H1 (cell line): Measurements from ENCODE around the gene TEX36. TPM values are rescaled to one million over a fixed set of nuclear protein-coding genes. Genes with fewer than 3 reads are reported as not detected.
A peak's percentile ranks its signal among the peaks of the same experiment; 100 is the strongest.

Experiments
- CTCF ChIA-PET: fragments of 300-600 bp; sonication (Branson Sonifier 250); formaldehyde crosslinking; loops from one replicate; lab custom pipeline; 2021; ENCODE audit not compliant: partially characterized antibody; lab: Charles Lee
- POLR2A ChIA-PET: fragments of 300-600 bp; sonication (Branson Sonifier 250); formaldehyde crosslinking; loops from one replicate; lab custom pipeline; 2021; ENCODE audit warnings: inconsistent platforms; ENCODE audit not compliant: partially characterized antibody; lab: Charles Lee
- DNase-seq, 2 experiments: peaks; one replicate each; pipeline versions ENCODE4 v3.0.0 to v3.0.0-alpha.2; 2010 to 2022; ENCODE audit warnings: low spot score in 2 of 2, low read depth in 1 of 2, mixed read lengths in 1 of 2
- FAIRE-seq: peaks from 2 replicates; lab custom pipeline; 2011; peaks lifted over from hg19 to GRCh38; lab: Jason Lieb, UNC
- H2AFZ ChIP-seq: 2 replicates; pipeline ENCODE4 v1.8.1; 2012; ENCODE audit warnings: low read length, inconsistent platforms
- H2AK5ac ChIP-seq: 2 replicates; pipeline ENCODE4 v1.6.1; 2013; ENCODE audit warnings: low read depth, low read length
- H2BK120ac ChIP-seq: replicated peaks from 2 replicates; pipeline ENCODE3; 2013; ENCODE audit warnings: low read depth, low read length, inconsistent platforms
- H2BK12ac ChIP-seq: 2 replicates; pipeline ENCODE4 v1.6.1; 2013; ENCODE audit warnings: low read depth, low read length
- H2BK15ac ChIP-seq: 2 replicates; pipeline ENCODE4 v1.6.1; 2013; ENCODE audit warnings: low read length
- H2BK20ac ChIP-seq: 2 replicates; pipeline ENCODE4 v1.6.1; 2013; ENCODE audit warnings: low read length
- H2BK5ac ChIP-seq: 2 replicates; pipeline ENCODE4 v1.6.1; 2013; ENCODE audit warnings: low read depth, low read length
- H3K14ac ChIP-seq: 2 replicates; pipeline ENCODE4 v1.6.1; 2013; ENCODE audit warnings: inconsistent platforms; ENCODE audit not compliant: insufficient read length
- H3K18ac ChIP-seq: 2 replicates; pipeline ENCODE4 v1.6.1; 2013; ENCODE audit warnings: low read length; ENCODE audit errors: extremely low read depth
- H3K23ac ChIP-seq: 2 replicates; pipeline ENCODE4 v1.6.1; 2013; ENCODE audit warnings: inconsistent platforms; ENCODE audit not compliant: insufficient read length
- H3K23me2 ChIP-seq: 2 replicates; pipeline ENCODE4 v1.6.1; 2013; ENCODE audit warnings: low read depth, low read length
- H3K27ac ChIP-seq: 2 replicates; pipeline ENCODE4 v1.6.1; 2011; ENCODE audit warnings: low read depth, low read length, inconsistent platforms
- H3K27me3 ChIP-seq, 4 experiments: replicated peaks in 1 of 4; 1 replicate in 1 of 4; 2 replicates in 3 of 4; pipeline versions ENCODE4 v1.6.1 to v1.8.1; 2011 to 2013; ENCODE audit warnings: low read length in 3 of 4, mild to moderate bottlenecking in 3 of 4, inconsistent platforms in 2 of 4, mixed read lengths in 2 of 4, moderate library complexity in 1 of 4; ENCODE audit not compliant: control insufficient read depth in 3 of 4, insufficient read depth in 3 of 4; ENCODE audit errors: extremely low read depth in 1 of 4
- H3K36me3 ChIP-seq, 4 experiments: 2 replicates each; pipeline versions ENCODE4 v1.6.1 to v1.8.1; 2011 to 2013; ENCODE audit warnings: mild to moderate bottlenecking in 4 of 4, low read length in 3 of 4, moderate library complexity in 2 of 4, control low read depth in 1 of 4, inconsistent platforms in 1 of 4; ENCODE audit not compliant: insufficient read depth in 4 of 4, control insufficient read depth in 2 of 4
- H3K4ac ChIP-seq: replicated peaks from 2 replicates; pipeline ENCODE3; 2013; ENCODE audit warnings: low read length, low read depth, mixed read lengths, inconsistent platforms; ENCODE audit not compliant: insufficient read length
- H3K4me1 ChIP-seq, 4 experiments: replicated peaks in 1 of 4; 1 replicate in 1 of 4; 2 replicates in 3 of 4; pipeline versions ENCODE4 v1.6.1 to v1.8.1; 2011 to 2013; ENCODE audit warnings: low read length in 3 of 4, inconsistent platforms in 2 of 4, mixed read lengths in 1 of 4; ENCODE audit not compliant: insufficient read depth in 4 of 4, control insufficient read depth in 3 of 4
- H3K4me2 ChIP-seq, 2 experiments: 2 replicates each; pipeline versions ENCODE4 v1.6.1 to v1.8.1; 2011 to 2013; ENCODE audit warnings: low read depth in 2 of 2, low read length in 2 of 2, control low read depth in 1 of 2, inconsistent platforms in 1 of 2, mild to moderate bottlenecking in 1 of 2; ENCODE audit not compliant: insufficient read depth in 1 of 2
- H3K4me3 ChIP-seq, 4 experiments: fragments of 200-600, 300-600 bp in 1 of 4; sonication (generic), shearing (Covaris generic), sonication (Bioruptor Twin) in 1 of 4; 2 replicates each; pipeline versions ENCODE4 v1.5.1 to v1.8.1; 2011 to 2016; ENCODE audit warnings: low read length in 4 of 4, low read depth in 3 of 4, control low read depth in 2 of 4, inconsistent platforms in 2 of 4, mild to moderate bottlenecking in 2 of 4, mixed read lengths in 1 of 4, moderate library complexity in 1 of 4; ENCODE audit not compliant: insufficient read depth in 2 of 4; ENCODE audit errors: extremely low read depth in 1 of 4
- H3K56ac ChIP-seq: replicated peaks from 2 replicates; pipeline ENCODE3; 2013; ENCODE audit warnings: low read depth, mild to moderate bottlenecking, mixed read lengths, low read length, inconsistent platforms; ENCODE audit not compliant: insufficient read length
- H3K79me1 ChIP-seq: 2 replicates; pipeline ENCODE4 v1.6.1; 2013; ENCODE audit warnings: low read depth, low read length, control low read depth
- H3K79me2 ChIP-seq, 2 experiments: 2 replicates each; pipeline versions ENCODE4 v1.6.1 to v1.8.1; 2012 to 2013; ENCODE audit warnings: low read length in 2 of 2, mild to moderate bottlenecking in 2 of 2, inconsistent platforms in 1 of 2; ENCODE audit not compliant: insufficient read depth in 2 of 2, control insufficient read depth in 1 of 2
- H3K9ac ChIP-seq, 4 experiments: replicated peaks in 1 of 4; 1 replicate in 1 of 4; 2 replicates in 3 of 4; pipeline versions ENCODE4 v1.6.1 to v1.8.1; 2011 to 2013; ENCODE audit warnings: low read depth in 3 of 4, low read length in 3 of 4, control low read depth in 2 of 4, mild to moderate bottlenecking in 2 of 4, moderate library complexity in 2 of 4, inconsistent platforms in 1 of 4; ENCODE audit errors: extremely low read depth in 1 of 4
- H3K9me3 ChIP-seq, 2 experiments: 2 replicates each; pipeline versions ENCODE4 v1.6.1 to v1.8.1; 2012 to 2013; ENCODE audit warnings: mild to moderate bottlenecking in 2 of 2, moderate library complexity in 2 of 2, control low read depth in 1 of 2, inconsistent platforms in 1 of 2, low read depth in 1 of 2, low read length in 1 of 2, mixed read lengths in 1 of 2; ENCODE audit not compliant: insufficient read depth in 2 of 2
- H4K20me1 ChIP-seq, 2 experiments: replicated peaks in 1 of 2; 2 replicates each; pipeline versions ENCODE3 to v1.8.1; 2011 to 2013; ENCODE audit warnings: inconsistent platforms in 2 of 2, low read length in 2 of 2, mild to moderate bottlenecking in 1 of 2; ENCODE audit not compliant: insufficient read depth in 2 of 2, control insufficient read depth in 1 of 2
- H4K5ac ChIP-seq: 2 replicates; pipeline ENCODE4 v1.6.1; 2013; ENCODE audit warnings: low read length, low read depth, mixed read lengths, inconsistent platforms; ENCODE audit not compliant: insufficient read length
- H4K8ac ChIP-seq: 2 replicates; pipeline ENCODE4 v1.8.0; 2013; ENCODE audit warnings: mild to moderate bottlenecking, moderate library complexity, low read length, inconsistent platforms; ENCODE audit not compliant: insufficient read depth; ENCODE audit errors: extremely low read depth
- H4K91ac ChIP-seq: replicated peaks from 2 replicates; pipeline ENCODE3; 2013; ENCODE audit warnings: low read length, mixed read lengths, inconsistent platforms; ENCODE audit not compliant: insufficient read length
- SP2 ChIP-seq: IDR thresholded peaks from 2 replicates; pipeline ENCODE4 v1.6.1; 2012; ENCODE audit warnings: mild to moderate bottlenecking, low read length, inconsistent platforms
- USF2 ChIP-seq: IDR thresholded peaks from 2 replicates; pipeline ENCODE4 v1.6.1; 2011; ENCODE audit warnings: low read length, improper control_type of control experiment
- WGBS, 2 experiments: shearing (Covaris generic) in 1 of 2; methylation state at CpG; one replicate each; pipeline versions ENCODE4 v1.1.6 to v1.1.7; 2013 to 2015; ENCODE audit warnings: low lambda C conversion rate in 2 of 2, mixed read lengths in 2 of 2, inconsistent platforms in 1 of 2, low coverage in 1 of 2, missing lambda C conversion rate in 1 of 2; ENCODE audit not compliant: insufficient replicate concordance in 2 of 2, insufficient coverage in 1 of 2, insufficient read length in 1 of 2; ENCODE audit errors: extremely low coverage in 1 of 2, missing lambda C conversion rate in 1 of 2; 5-methylcytosine and 5-hydroxymethylcytosine counted together
- long read RNA-seq, 2 experiments: library from RNA in 1 of 2; library from capped mRNA in 1 of 2; stranded (forward); transcript quantifications; one replicate each; pipeline ENCODE4 v2.0.0, GENCODE V29; 2021; ENCODE audit warnings: inconsistent platforms in 1 of 2
- polyA minus RNA-seq, 3 experiments: library from RNA; depleted of rRNA, polyadenylated mRNA; stranded (reverse); fragments of >200 nt; gene quantifications; 1 replicate in 2 of 3; 2 replicates in 1 of 3; pipeline ENCODE4 v1.2.3, GENCODE V29; 2011
- polyA plus RNA-seq, 7 experiments: library from polyadenylated mRNA; depleted of rRNA in 3 of 7; stranded (reverse) in 5 of 7; unstranded in 2 of 7; fragments of >200 nt in 5 of 7; fragments of 200-250 nt in 2 of 7; gene quantifications; 1 replicate in 5 of 7; 2 replicates in 1 of 7; 4 replicates in 1 of 7; pipeline versions ENCODE4 v1.2.1 to v1.2.3, GENCODE V29; 2011 to 2013; ENCODE audit warnings: missing spikeins in 2 of 7, mixed read lengths in 2 of 7
- total RNA-seq: library from RNA; stranded (reverse); fragmentation: NEBNext Ultra II Directional; extraction: Animal tissue kit (Norgen Biotek cat#: 25700); gene quantifications from 2 replicates; pipeline ENCODE4 v1.2.1, GENCODE V29; 2021

The TEX36 gene
- total RNA-seq (not detected in 2 replicates), polyA plus RNA-seq (2011; rRNA removed) (not detected in 2 replicates), polyA minus RNA-seq (2011; rRNA and poly(A)+ RNA removed) (not detected in 2 replicates)
- not detected for polyA plus RNA-seq (2011; cell fraction: cytosol; rRNA removed)
- not detected for polyA plus RNA-seq (2011; cell fraction: nucleus; rRNA removed)
- polyA plus RNA-seq (2012, experiment 1 of 2), result not detected in 4 replicates
- not detected for polyA plus RNA-seq (2012, experiment 2 of 2)
- polyA plus RNA-seq (2013, experiment 1 of 2), result not detected
- not detected for polyA plus RNA-seq (2013, experiment 2 of 2)
- polyA minus RNA-seq (2011; cell fraction: cytosol; rRNA and poly(A)+ RNA removed), result not detected
- not detected for polyA minus RNA-seq (2011; cell fraction: nucleus; rRNA and poly(A)+ RNA removed)
- long read RNA-seq, experiment 1, result 0 reads
- long read RNA-seq, experiment 2, result 0 reads

- Histone ChIP-seq H3K9me3 (no peaks in the 10 kb centered on the region), H2BK20ac (no peak within 1 kb of the TSS), H3K18ac (no peak within 1 kb of the TSS), H2AK5ac (no peak within 1 kb of the TSS), H3K4ac (no peak within 1 kb of the TSS), H2BK5ac (no peak within 1 kb of the TSS), H3K23me2 (no peaks in the 10 kb centered on the region), H4K91ac (no peak within 1 kb of the TSS), H3K4me3 (no peak within 1 kb of the TSS), H2AFZ (no peak within 1 kb of the TSS), H3K14ac (no peak within 1 kb of the TSS), H3K4me1 (no peaks in the 10 kb centered on the region), H3K27ac (no peak within 1 kb of the TSS), H3K36me3 (no peaks in the 10 kb centered on the region), H3K9ac (no peak within 1 kb of the TSS), H3K79me2 (no peaks in the 10 kb centered on the region), H2BK12ac (no peak within 1 kb of the TSS), H3K56ac (peak within 1 kb of the TSS; percentile 4), H4K8ac (no peak within 1 kb of the TSS), H3K23ac (no peak within 1 kb of the TSS), H2BK15ac (no peak within 1 kb of the TSS), H3K79me1 (no peaks in the 10 kb centered on the region), H4K20me1 (no peaks in the 10 kb centered on the region), H4K5ac (no peak within 1 kb of the TSS), H2BK120ac (no peak within 1 kb of the TSS), H3K4me2 (no peak within 1 kb of the TSS), H3K27me3 (no peaks in the 10 kb centered on the region)
- CTCF ChIA-PET, result no interaction called here
- FAIRE-seq, result no peak
- TF ChIP-seq USF2, result no peak
- no peak for TF ChIP-seq SP2
- WGBS, 2 experiments, result 86% methylated on average over 3 of the region's 3 CpGs; no CpG with 5 or more reads in 1 of the 2 experiments
- no peak for DNase-seq
- POLR2A ChIA-PET, result interaction anchor here (0.6 to 0.7 kb wide), 3 partner anchors 36 to 584 kb away, joined by 3 to 4 read pairs (median 3); partner anchors contain the start of gene EDRF1
Observed at GRCh38 chr10:125683063-125683462, at the start of gene TEX36. Gene TEX36, minus strand, starts transcription at chr10:125683163. Its CDS starts 174 bp downstream, at chr10:125682989.
